ENCODE results near the gene STARD9. TPM values are rescaled to one million over a fixed set of nuclear protein-coding genes. Genes with fewer than 3 reads are reported as not detected.

The STARD9 gene
- total and polyA plus RNA-seq, 8 donors: 9.4 to 22.6 (median 18.8) TPM

DNA sequence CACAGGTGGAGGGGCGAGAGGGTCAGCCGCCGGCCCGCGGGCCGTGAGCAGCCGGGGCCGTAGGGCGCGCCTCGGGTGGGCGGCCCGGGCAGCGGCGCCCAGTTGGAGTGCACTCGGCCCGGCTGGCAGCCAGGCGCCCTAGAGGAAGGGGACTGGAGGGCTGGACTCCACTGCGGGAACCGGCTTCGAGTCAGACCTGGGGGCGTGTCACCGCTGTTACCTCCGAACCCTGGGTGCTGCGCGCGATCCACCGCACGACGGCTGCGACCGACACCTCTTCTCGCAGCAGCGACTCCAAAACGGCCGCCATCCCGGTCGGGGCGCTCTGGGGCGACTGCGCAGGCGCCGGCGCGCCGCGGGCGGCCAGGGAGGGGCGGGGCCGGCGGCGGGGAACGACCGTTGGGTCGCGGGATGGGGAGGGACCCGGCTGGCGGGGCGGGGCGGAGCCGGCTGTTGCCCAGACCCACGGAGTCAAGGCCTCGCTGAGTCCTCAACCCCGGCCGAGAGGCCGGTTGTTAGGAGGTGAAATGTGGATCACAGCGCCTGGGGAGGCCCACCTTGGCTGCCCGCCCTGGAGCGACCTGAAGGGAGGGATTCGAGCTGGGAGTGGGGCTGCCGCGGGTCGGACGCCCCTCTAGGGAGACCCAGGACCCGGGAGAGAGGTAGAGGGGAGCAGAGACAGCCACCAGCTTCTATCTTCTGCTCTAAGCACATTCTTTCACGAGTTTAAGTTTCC lies 161.6 kb downstream of the STARD9 start, which contains the start of gene CDAN1:
CDAN1 (minus strand) TSS at position 336 of the 736 bp plus-strand sequence; CDS start at position 310, 26 bp downstream.
- Histone ChIP-seq H3K27me3 (no peaks in the 10 kb centered on the region), H3K4me3 (peak within 1 kb of the TSS; percentile 92 to 96), H3K9me3 (no peaks in the 10 kb centered on the region), H3K27ac (peak within 1 kb of the TSS; percentile 80 to 85), H3K36me3 (peaks cover 0 to 24% of the 10 kb centered on the region in 2 donors), H3K4me1 (peaks cover 6 to 24% of the 10 kb centered on the region in 2 donors)
- ATAC-seq (peak; percentile 99), DNase-seq (peak; percentile 88 to 100 (median 92))
- TF ChIP-seq, protein P1, sequence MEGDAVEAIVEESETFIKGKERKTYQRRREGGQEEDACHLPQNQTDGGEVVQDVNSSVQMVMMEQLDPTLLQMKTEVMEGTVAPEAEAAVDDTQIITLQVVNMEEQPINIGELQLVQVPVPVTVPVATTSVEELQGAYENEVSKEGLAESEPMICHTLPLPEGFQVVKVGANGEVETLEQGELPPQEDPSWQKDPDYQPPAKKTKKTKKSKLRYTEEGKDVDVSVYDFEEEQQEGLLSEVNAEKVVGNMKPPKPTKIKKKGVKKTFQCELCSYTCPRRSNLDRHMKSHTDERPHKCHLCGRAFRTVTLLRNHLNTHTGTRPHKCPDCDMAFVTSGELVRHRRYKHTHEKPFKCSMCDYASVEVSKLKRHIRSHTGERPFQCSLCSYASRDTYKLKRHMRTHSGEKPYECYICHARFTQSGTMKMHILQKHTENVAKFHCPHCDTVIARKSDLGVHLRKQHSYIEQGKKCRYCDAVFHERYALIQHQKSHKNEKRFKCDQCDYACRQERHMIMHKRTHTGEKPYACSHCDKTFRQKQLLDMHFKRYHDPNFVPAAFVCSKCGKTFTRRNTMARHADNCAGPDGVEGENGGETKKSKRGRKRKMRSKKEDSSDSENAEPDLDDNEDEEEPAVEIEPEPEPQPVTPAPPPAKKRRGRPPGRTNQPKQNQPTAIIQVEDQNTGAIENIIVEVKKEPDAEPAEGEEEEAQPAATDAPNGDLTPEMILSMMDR (IDR thresholded peaks at IDR 0.05): no peak
- intact Hi-C loops (cut with DNase I): no loop called here

DNA sequence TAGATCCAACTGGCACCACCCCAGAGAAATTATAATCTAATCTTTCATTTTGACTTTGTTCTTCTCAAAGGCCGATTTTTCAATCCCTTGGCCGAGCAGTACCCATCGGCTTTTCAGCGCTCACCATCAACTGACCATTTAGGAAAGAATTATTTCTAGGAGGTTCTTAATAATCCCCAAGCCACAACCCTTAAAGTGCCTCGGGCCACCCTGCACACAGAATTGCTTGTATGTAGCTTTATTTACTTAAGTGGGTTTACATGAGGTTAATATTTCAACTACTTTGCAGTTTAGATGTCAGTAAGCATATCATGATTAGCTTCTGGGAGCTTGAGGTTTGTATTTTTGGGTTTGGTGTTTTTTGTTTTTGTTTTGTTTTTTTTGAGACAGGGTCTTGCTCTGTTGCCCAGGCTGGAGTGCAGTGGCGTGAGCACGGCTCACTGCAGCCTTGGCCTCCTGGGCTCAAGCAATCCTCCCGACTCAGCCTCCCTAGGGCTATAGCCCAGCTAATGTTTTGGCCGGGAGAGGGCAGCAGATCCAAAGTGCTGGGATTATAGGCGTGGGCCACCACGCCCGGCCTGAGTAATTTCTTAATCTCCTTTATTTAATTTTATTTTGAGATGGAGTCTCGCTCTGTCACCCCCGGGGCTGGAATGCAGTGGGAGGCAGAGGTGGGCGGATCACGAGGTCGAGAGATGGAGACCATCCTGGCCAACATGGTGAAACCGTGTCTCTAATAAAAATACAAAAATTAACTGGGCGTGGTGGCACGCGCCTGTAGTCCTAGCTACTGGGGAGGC lies 162.3 kb downstream of the STARD9 start:
- peaks cover 6 to 24% of the 10 kb centered on the region in 2 donors for H3K4me1 ChIP-seq
- intact Hi-C loops (cut with DNase I): no loop called here
- H3K9me3 ChIP-seq: no peaks in the 10 kb centered on the region
- TF ChIP-seq, protein P1 (IDR thresholded peaks at IDR 0.05): no peak
- peaks cover 0 to 17% of the 10 kb centered on the region in 2 donors for H3K36me3 ChIP-seq
- no peaks in the 10 kb centered on the region for H3K27me3 ChIP-seq
- peak overlapping the region; percentile 80 to 85 for H3K27ac ChIP-seq
- peak overlapping the region; percentile 92 to 96 for H3K4me3 ChIP-seq
- no peak for DNase-seq
- peak; percentile 4 for ATAC-seq

DNA sequence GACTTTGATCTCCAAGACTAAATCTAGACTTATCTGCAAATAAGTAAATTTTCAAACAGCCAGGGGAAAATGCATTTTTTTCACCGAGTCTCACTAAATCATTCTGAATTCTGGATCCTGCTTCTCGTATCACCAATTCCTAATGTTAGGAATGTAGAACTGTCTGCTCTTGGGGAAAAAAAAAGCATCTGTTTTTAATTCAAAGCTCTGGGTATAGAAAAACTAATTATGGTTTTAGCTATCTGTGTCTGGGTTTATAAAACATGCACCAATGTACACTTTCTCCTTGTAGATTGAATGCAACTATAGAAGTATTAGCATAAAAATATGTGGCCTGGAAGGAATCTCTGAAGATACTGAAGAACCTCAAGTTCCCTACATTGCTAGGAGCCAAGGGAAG lies 166.3 kb downstream of the STARD9 start:
- H3K9me3 ChIP-seq: no peaks in the 10 kb centered on the region
- no peak overlapping the region for H3K4me3 ChIP-seq
- DNase-seq (no peak), ATAC-seq (no peak)
- TF ChIP-seq, protein P1 (IDR thresholded peaks at IDR 0.05): no peak
- intact Hi-C loops (cut with DNase I): no loop called here
- H3K27ac ChIP-seq: no peak overlapping the region
- no peaks in the 10 kb centered on the region for H3K27me3 ChIP-seq
- peaks cover 0 to 8% of the 10 kb centered on the region in 2 donors for H3K36me3 ChIP-seq
- H3K4me1 ChIP-seq: peaks cover 0 to 8% of the 10 kb centered on the region in 2 donors

DNA sequence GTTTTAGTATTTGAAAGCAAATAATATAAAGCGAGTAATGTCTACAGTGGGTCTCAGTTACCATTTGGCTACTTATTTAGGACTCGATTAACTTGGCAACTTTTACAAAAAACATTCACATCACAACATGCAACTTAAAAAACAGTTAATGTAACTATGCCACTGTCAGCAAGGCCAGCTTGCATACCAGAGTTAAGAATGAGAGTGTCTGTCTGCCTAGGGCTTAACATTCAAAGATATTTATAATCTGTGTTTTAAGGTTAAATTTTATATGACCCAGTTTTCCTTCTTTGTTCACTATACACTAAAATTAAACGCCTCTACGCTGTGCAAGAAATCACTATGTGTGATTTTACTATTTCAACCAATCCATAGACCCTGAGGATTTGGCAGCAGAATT lies 166.7 kb downstream of the STARD9 start:
- no peaks in the 10 kb centered on the region for H3K27me3 ChIP-seq
- H3K27ac ChIP-seq: no peak overlapping the region
- TF ChIP-seq, protein P1 (IDR thresholded peaks at IDR 0.05): no peak
- H3K4me1 ChIP-seq: peaks cover 0 to 7% of the 10 kb centered on the region in 2 donors
- intact Hi-C loops (cut with DNase I): no loop called here
- no peak for DNase-seq
- no peaks in the 10 kb centered on the region for H3K9me3 ChIP-seq
- ATAC-seq: no peak
- H3K4me3 ChIP-seq: no peak overlapping the region
- peaks cover 0 to 8% of the 10 kb centered on the region in 2 donors for H3K36me3 ChIP-seq

DNA sequence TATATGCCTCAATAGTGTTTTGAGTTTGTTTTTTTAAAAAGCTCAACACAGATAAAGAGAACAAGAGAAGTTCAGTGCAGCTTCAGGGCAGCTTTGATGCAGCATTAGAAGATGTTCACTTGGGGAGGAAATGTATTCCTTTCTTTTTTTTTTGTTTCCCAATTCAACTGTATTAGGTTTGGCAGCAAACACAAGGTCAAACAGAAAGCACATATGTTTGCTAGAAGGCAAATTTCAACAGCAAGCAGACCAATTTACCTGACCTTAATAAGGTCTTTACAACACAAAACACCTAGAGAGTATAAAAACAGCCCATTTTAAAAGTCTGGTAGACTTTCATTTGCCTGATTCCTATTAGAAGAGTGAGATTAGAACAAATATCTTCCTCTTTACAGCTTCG lies 168.8 kb downstream of the STARD9 start:
- TF ChIP-seq, protein P1 (IDR thresholded peaks at IDR 0.05): no peak
- H3K4me1 ChIP-seq: no peaks in the 10 kb centered on the region
- H3K27me3 ChIP-seq: no peaks in the 10 kb centered on the region
- DNase-seq (no peak), ATAC-seq (no peak)
- H3K27ac ChIP-seq: no peak overlapping the region
- no peaks in the 10 kb centered on the region for H3K9me3 ChIP-seq
- intact Hi-C loops (cut with DNase I): no loop called here
- H3K36me3 ChIP-seq: peaks cover 0 to 8% of the 10 kb centered on the region in 2 donors
- H3K4me3 ChIP-seq: no peak overlapping the region

Data from left lung (tissue), 10 donors.